ENCODE data around the gene CNGA1.

Gene CNGA1

GRCh38 chr4:47972721-47973120, 43.8 kb downstream of the CNGA1 start:
- no peak for ATAC-seq
- no peak for TF ChIP-seq SNAI2 (CRISPR knock-in tag; IDR thresholded peaks at IDR 0.05)
- no peak for TF ChIP-seq PPARA (CRISPR knock-in tag; IDR thresholded peaks at IDR 0.05; ENCODE audit: borderline replicate concordance)
- no peak for TF ChIP-seq OSR1 (CRISPR knock-in tag; IDR thresholded peaks at IDR 0.05)
- TF ChIP-seq RARB (CRISPR knock-in tag; IDR thresholded peaks at IDR 0.05), result no peak
- no peak for TF ChIP-seq ZNF70 (CRISPR knock-in tag; IDR thresholded peaks at IDR 0.05)
- TF ChIP-seq ARNTL (CRISPR knock-in tag; IDR thresholded peaks at IDR 0.05; ENCODE audit: borderline replicate concordance, low read depth), result no peak
- no peak for TF ChIP-seq ESRRG (CRISPR knock-in tag; IDR thresholded peaks at IDR 0.05)
- TF ChIP-seq, protein P1, sequence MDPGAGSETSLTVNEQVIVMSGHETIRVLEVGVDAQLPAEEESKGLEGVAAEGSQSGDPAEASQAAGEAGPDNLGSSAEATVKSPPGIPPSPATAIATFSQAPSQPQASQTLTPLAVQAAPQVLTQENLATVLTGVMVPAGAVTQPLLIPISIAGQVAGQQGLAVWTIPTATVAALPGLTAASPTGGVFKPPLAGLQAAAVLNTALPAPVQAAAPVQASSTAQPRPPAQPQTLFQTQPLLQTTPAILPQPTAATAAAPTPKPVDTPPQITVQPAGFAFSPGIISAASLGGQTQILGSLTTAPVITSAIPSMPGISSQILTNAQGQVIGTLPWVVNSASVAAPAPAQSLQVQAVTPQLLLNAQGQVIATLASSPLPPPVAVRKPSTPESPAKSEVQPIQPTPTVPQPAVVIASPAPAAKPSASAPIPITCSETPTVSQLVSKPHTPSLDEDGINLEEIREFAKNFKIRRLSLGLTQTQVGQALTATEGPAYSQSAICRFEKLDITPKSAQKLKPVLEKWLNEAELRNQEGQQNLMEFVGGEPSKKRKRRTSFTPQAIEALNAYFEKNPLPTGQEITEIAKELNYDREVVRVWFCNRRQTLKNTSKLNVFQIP (CRISPR knock-in tag; IDR thresholded peaks at IDR 0.05; ENCODE audit: borderline replicate concordance, low read depth), result no peak
- TF ChIP-seq, protein P2, sequence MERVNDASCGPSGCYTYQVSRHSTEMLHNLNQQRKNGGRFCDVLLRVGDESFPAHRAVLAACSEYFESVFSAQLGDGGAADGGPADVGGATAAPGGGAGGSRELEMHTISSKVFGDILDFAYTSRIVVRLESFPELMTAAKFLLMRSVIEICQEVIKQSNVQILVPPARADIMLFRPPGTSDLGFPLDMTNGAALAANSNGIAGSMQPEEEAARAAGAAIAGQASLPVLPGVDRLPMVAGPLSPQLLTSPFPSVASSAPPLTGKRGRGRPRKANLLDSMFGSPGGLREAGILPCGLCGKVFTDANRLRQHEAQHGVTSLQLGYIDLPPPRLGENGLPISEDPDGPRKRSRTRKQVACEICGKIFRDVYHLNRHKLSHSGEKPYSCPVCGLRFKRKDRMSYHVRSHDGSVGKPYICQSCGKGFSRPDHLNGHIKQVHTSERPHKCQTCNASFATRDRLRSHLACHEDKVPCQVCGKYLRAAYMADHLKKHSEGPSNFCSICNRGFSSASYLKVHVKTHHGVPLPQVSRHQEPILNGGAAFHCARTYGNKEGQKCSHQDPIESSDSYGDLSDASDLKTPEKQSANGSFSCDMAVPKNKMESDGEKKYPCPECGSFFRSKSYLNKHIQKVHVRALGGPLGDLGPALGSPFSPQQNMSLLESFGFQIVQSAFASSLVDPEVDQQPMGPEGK (CRISPR knock-in tag; IDR thresholded peaks at IDR 0.05; ENCODE audit: borderline replicate concordance), result no peak
- TF ChIP-seq TOX (CRISPR knock-in tag; IDR thresholded peaks at IDR 0.05; ENCODE audit: borderline replicate concordance), result no peak
- no peak for TF ChIP-seq CREB5 (CRISPR knock-in tag; IDR thresholded peaks at IDR 0.05; ENCODE audit: low read depth)
- TF ChIP-seq GLIS3 (CRISPR knock-in tag; IDR thresholded peaks at IDR 0.05), result no peak
- no peak for TF ChIP-seq ISL1 (CRISPR knock-in tag; IDR thresholded peaks at IDR 0.05)
- no peak for TF ChIP-seq ZNF565 (CRISPR knock-in tag; conservative IDR thresholded peaks at IDR 0.05; ENCODE audit: low read depth)
- TF ChIP-seq ZFP30 (CRISPR knock-in tag; IDR thresholded peaks at IDR 0.05), result no peak
- TF ChIP-seq ZFP3 (CRISPR knock-in tag; IDR thresholded peaks at IDR 0.05), result no peak

DNA sequence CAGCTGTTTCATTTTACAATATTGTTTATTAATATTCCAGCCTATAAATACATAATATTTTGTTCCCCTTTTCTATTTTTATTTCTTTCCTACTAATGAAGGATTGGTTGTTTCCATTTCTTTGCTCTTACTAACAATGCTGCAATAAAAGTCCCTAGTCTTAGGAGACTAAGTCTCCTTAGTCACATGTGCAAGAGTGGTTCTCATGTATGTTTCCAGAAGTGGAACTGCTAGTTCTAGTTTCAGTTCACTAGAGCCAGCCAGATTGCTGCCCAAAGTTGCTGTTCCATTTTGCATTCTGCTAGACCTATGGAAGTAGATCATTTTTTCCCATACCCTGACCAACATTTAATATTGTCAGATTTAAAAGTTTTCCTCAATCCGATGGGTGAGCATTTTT, 44.3 kb downstream of the CNGA1 start:
- ATAC-seq, result no peak
- TF ChIP-seq BACH2 (CRISPR knock-in tag; IDR thresholded peaks at IDR 0.05; ENCODE audit: borderline replicate concordance), result no peak
- no peak for TF ChIP-seq ZNF70 (CRISPR knock-in tag; IDR thresholded peaks at IDR 0.05)
- TF ChIP-seq GLIS3 (CRISPR knock-in tag; IDR thresholded peaks at IDR 0.05), result no peak
- TF ChIP-seq TCF4 (CRISPR knock-in tag; IDR thresholded peaks at IDR 0.05; ENCODE audit: borderline replicate concordance), result no peak
- no peak for TF ChIP-seq CSRNP3 (CRISPR knock-in tag; IDR thresholded peaks at IDR 0.05)
- TF ChIP-seq, protein P2 (CRISPR knock-in tag; IDR thresholded peaks at IDR 0.05; ENCODE audit: borderline replicate concordance), result no peak
- no peak for TF ChIP-seq ZFP30 (CRISPR knock-in tag; IDR thresholded peaks at IDR 0.05)
- TF ChIP-seq TOX (CRISPR knock-in tag; IDR thresholded peaks at IDR 0.05; ENCODE audit: borderline replicate concordance), result no peak
- TF ChIP-seq ZFP3 (CRISPR knock-in tag; IDR thresholded peaks at IDR 0.05), result no peak
- TF ChIP-seq PPARA (CRISPR knock-in tag; IDR thresholded peaks at IDR 0.05; ENCODE audit: borderline replicate concordance), result no peak
- TF ChIP-seq ZNF8 (CRISPR knock-in tag; IDR thresholded peaks at IDR 0.05), result no peak
- no peak for TF ChIP-seq CSDC2 (CRISPR knock-in tag; IDR thresholded peaks at IDR 0.05)
- TF ChIP-seq ISL1 (CRISPR knock-in tag; IDR thresholded peaks at IDR 0.05), result no peak
- TF ChIP-seq ESRRG (CRISPR knock-in tag; IDR thresholded peaks at IDR 0.05), result no peak
- TF ChIP-seq, protein P1 (CRISPR knock-in tag; IDR thresholded peaks at IDR 0.05; ENCODE audit: borderline replicate concordance, low read depth), result no peak
